ENCODE data around the gene AFAP1.
A peak's percentile ranks its signal among the peaks of the same experiment; 100 is the strongest.

AFAP1 gene

DNA sequence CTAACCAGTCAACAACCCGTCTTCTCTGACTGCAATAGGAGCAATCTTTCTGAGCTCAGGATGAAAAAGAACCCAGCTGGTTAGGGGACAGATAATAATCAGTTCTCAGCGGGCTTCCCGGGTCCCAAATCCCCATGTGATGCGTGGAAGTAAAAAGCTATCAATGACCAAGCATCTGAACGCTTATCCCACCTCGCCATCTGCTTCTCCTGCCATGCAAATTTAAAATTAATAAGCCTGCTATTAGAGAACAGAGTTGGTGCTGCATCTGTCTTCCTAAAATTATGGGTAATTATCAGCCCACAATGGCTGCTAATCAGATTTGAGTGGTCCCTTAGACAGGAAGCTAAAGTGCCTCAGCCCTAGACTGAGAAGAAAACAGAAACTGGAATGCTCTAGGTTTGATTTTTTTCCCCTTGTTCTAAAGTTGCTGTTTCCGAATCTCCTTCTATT, 37.5 kb downstream of the AFAP1 start:
- no peak for DNase-seq
- H3K27ac ChIP-seq: peak overlapping the region; percentile 87
- no peaks in the 10 kb centered on the region for H3K27me3 ChIP-seq (replicated peaks)
- H3K36me3 ChIP-seq (replicated peaks): peaks cover 4% of the 10 kb centered on the region
- TF ChIP-seq, protein P1, sequence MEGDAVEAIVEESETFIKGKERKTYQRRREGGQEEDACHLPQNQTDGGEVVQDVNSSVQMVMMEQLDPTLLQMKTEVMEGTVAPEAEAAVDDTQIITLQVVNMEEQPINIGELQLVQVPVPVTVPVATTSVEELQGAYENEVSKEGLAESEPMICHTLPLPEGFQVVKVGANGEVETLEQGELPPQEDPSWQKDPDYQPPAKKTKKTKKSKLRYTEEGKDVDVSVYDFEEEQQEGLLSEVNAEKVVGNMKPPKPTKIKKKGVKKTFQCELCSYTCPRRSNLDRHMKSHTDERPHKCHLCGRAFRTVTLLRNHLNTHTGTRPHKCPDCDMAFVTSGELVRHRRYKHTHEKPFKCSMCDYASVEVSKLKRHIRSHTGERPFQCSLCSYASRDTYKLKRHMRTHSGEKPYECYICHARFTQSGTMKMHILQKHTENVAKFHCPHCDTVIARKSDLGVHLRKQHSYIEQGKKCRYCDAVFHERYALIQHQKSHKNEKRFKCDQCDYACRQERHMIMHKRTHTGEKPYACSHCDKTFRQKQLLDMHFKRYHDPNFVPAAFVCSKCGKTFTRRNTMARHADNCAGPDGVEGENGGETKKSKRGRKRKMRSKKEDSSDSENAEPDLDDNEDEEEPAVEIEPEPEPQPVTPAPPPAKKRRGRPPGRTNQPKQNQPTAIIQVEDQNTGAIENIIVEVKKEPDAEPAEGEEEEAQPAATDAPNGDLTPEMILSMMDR (IDR thresholded peaks at IDR 0.05; ENCODE audit: low read depth, low read length, missing control alignments): no peak
- in situ Hi-C loops (cut with HindIII; ENCODE audit: low pct_ligation_motif_present, low sequenced_read_pairs): no loop called here
- H3K4me3 ChIP-seq (ENCODE audit: low read depth, low read length): no peak overlapping the region

DNA sequence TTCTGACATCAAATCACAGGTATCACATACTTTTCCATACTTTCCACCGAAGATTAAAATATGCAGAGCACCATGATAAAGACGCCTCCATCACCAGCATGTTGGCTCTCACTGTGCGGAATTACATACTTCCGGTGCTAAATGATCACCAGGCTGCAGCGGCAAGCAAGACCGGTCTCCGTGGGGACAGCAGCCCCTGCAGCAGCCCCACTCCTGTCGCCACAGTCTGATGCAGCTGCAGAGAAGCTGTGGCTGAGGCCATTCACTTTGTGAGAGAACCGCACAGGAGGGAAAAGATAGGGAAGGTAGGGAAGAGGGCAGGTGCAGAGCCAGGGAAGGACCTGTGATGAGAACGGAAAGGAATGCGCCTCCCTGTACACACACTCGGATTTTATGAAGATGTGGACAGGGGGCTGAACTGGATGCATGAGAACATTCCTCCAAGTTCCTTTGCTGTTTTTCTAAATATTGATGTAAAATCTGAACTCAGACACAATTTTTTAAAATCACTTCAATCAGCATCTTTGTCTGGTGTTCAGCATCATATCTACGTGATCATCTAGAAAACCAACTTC, 38.3 kb downstream of the AFAP1 start:
- TF ChIP-seq, protein P1 (IDR thresholded peaks at IDR 0.05; ENCODE audit: low read depth, low read length, missing control alignments): no peak
- Histone ChIP-seq H3K36me3 (replicated peaks) (peaks cover 4% of the 10 kb centered on the region), H3K27me3 (replicated peaks) (no peaks in the 10 kb centered on the region), H3K27ac (peak overlapping the region; percentile 39), H3K4me3 (ENCODE audit: low read depth, low read length) (no peak overlapping the region)
- DNase-seq: no peak
- in situ Hi-C loops (cut with HindIII; ENCODE audit: low pct_ligation_motif_present, low sequenced_read_pairs): no loop called here

DNA sequence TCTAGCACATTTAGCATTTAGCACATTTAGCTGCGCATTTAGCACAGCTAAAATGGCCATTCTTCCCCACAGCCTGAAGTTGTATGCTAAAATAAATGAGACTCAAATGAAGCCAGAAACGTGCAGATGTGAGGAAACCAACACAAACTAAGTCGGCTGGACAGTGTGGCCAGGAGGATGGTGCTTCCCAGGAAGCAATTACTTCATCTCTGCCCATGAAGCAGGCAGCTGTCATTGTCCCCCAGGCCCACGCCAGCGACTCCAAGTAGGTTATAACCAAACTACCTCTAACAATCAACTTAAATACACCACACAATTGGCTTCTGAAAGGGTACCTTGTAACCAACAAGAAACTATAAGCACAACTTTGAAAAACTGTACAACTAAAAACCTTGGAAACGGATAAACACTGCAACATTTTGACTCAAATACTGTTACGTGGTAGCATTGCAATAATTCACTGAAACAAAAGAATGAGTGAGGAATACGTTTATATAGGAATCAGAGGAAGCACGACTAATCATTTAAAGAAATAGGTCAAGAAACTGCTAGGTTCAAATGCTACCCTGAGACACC, 39.2 kb downstream of the AFAP1 start:
- TF ChIP-seq, protein P1 (IDR thresholded peaks at IDR 0.05; ENCODE audit: low read depth, low read length, missing control alignments): no peak
- peak overlapping the region; percentile 39 for H3K27ac ChIP-seq

DNA sequence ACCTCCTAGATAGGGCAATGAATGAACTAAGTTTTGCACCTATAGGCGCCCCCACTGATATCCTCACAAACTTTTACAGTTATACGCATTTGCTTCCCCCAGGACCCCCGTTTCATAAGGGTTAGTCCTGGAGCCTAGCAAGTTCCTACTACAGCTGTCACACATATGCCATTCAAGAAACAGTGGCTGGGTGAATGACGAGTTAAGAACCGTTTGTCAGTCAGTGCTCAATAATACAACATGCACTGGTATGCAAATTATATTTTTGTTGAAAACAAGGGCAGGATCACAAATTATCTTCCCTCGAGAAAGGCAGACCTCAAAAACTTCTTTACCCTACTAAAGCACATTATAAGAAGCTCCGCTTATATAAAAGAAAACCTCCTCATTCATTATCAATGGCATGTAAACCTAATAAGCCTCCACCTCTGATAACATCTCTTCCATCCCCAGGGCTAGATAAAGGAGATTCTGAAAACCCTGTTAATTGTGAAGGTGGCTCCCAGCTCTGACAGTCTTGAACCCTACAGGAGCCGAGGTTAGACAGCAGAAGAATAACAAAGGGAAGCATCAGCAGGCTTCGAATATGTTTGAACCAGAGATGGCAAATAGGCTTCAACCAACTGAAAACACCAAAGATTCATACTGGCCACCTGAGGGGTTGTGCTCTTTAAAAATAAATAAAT, 40.3 kb downstream of the AFAP1 start:
- no peak overlapping the region for H3K27ac ChIP-seq
- TF ChIP-seq, protein P1 (IDR thresholded peaks at IDR 0.05; ENCODE audit: low read depth, low read length, missing control alignments): no peak
- no peak overlapping the region for H3K4me3 ChIP-seq (ENCODE audit: low read depth, low read length)
- no peaks in the 10 kb centered on the region for H3K27me3 ChIP-seq (replicated peaks)
- peaks cover 6% of the 10 kb centered on the region for H3K36me3 ChIP-seq (replicated peaks)
- in situ Hi-C loops (cut with HindIII; ENCODE audit: low pct_ligation_motif_present, low sequenced_read_pairs): no loop called here
- DNase-seq: no peak

More for the DNA sequence above, 39.2 kb downstream of the AFAP1 start:
- peaks cover 4% of the 10 kb centered on the region for H3K36me3 ChIP-seq (replicated peaks)
- H3K4me3 ChIP-seq (ENCODE audit: low read depth, low read length): no peak overlapping the region
- no peaks in the 10 kb centered on the region for H3K27me3 ChIP-seq (replicated peaks)
- DNase-seq: no peak
- in situ Hi-C loops (cut with HindIII; ENCODE audit: low pct_ligation_motif_present, low sequenced_read_pairs): no loop called here

DNA sequence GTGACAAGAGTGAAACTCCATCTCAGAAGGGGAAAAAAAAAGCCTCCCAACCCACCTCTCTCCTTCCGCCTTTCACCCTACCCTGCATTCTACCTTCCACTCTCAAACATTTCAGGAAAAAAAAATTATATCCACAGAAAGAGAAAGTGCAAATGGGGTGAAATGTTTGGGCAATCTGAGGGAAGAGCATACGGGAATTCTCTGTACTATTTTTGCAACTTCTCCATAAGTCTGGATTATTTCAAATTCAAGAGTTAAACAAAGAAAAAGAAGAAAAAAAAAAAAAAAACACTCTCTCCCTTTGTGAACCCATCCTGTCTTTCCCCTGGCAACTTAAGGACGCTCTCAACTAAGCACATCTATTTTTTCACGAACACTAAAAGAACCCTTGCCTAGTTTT, 41.3 kb downstream of the AFAP1 start:
- in situ Hi-C loops (cut with HindIII; ENCODE audit: low pct_ligation_motif_present, low sequenced_read_pairs): no loop called here
- TF ChIP-seq, protein P1 (IDR thresholded peaks at IDR 0.05; ENCODE audit: low read depth, low read length, missing control alignments): no peak
- no peaks in the 10 kb centered on the region for H3K27me3 ChIP-seq (replicated peaks)
- no peak overlapping the region for H3K27ac ChIP-seq
- peaks cover 6% of the 10 kb centered on the region for H3K36me3 ChIP-seq (replicated peaks)
- no peak overlapping the region for H3K4me3 ChIP-seq (ENCODE audit: low read depth, low read length)
- no peak for DNase-seq

All from brain microvascular endothelial cell (primary cell).